GM06990 (cell line): ENCODE data around the gene FMN2.

ENCODE experiments used
- DNase-seq: peaks from one replicate; pipeline ENCODE4 v3.0.0-alpha.2; 2011; ENCODE audit not compliant: insufficient read length; ENCODE audit errors: extremely low read depth
- H3K27me3 ChIP-seq: replicated peaks from 2 replicates; pipeline ENCODE4 v1.6.0; 2011; ENCODE audit warnings: low read length; ENCODE audit not compliant: control insufficient read depth, insufficient read depth
- H3K36me3 ChIP-seq: 2 replicates; pipeline ENCODE4 v1.5.1; 2011; ENCODE audit warnings: low read length; ENCODE audit not compliant: control insufficient read depth, insufficient read depth
- H3K4me3 ChIP-seq: replicated peaks from 2 replicates; pipeline ENCODE4 v1.5.1; 2011; ENCODE audit warnings: low read depth, mild to moderate bottlenecking, control low read depth, low read length
- CTCF ChIP-seq: IDR thresholded peaks from 2 replicates; pipeline ENCODE4 v1.5.1; 2011; ENCODE audit warnings: low read length, control low read depth, mild to moderate bottlenecking, inconsistent platforms; ENCODE audit not compliant: insufficient read depth, poor library complexity, severe bottlenecking

The FMN2 gene

GRCh38 chr1:240198376-240198775, 106.7 kb downstream of the FMN2 start:
- Histone ChIP-seq H3K36me3 (no peaks in the 10 kb centered on the region), H3K4me3 (no peak overlapping the region), H3K27me3 (no peaks in the 10 kb centered on the region)
- DNase-seq, result no peak
- TF ChIP-seq CTCF, result no peak

GRCh38 chr1:240199758-240200645, 108.3 kb downstream of the FMN2 start:
- Histone ChIP-seq H3K36me3 (no peaks in the 10 kb centered on the region), H3K4me3 (no peak overlapping the region), H3K27me3 (no peaks in the 10 kb centered on the region)
- no peak for DNase-seq
- TF ChIP-seq CTCF, result no peak

GRCh38 chr1:240201931-240202330, 110.2 kb downstream of the FMN2 start:
- Histone ChIP-seq H3K27me3 (no peaks in the 10 kb centered on the region), H3K4me3 (no peak overlapping the region), H3K36me3 (no peaks in the 10 kb centered on the region)
- TF ChIP-seq CTCF, result no peak
- no peak for DNase-seq

- no peak for TF ChIP-seq CTCF
- DNase-seq, result no peak
Observed at GRCh38 chr1:240207073-240207709, 115.5 kb downstream of the FMN2 start.

GRCh38 chr1:240210026-240210425, 118.3 kb downstream of the FMN2 start:
- no peaks in the 10 kb centered on the region for H3K27me3 ChIP-seq
- TF ChIP-seq CTCF, result no peak
- no peak for DNase-seq
- H3K36me3 ChIP-seq, result no peaks in the 10 kb centered on the region
- no peak overlapping the region for H3K4me3 ChIP-seq

More at GRCh38 chr1:240207073-240207709, 115.5 kb downstream of the FMN2 start:
- Histone ChIP-seq H3K27me3 (no peaks in the 10 kb centered on the region), H3K36me3 (no peaks in the 10 kb centered on the region), H3K4me3 (no peak overlapping the region)
